PFSK-1 (cell line): ENCODE measurements around the gene NRSN2.

Source experiments
- POLR2AphosphoS5 ChIP-seq: IDR thresholded peaks from 2 replicates; pipeline ENCODE4 v1.6.1; 2012; ENCODE audit warnings: low read depth, mild to moderate bottlenecking, control low read depth, low read length, moderate library complexity
- SIN3A ChIP-seq: IDR thresholded peaks from 2 replicates; pipeline ENCODE4 v1.6.1; 2012; ENCODE audit warnings: mild to moderate bottlenecking, low read length, moderate library complexity, borderline replicate concordance; ENCODE audit not compliant: insufficient read depth
- TAF1 ChIP-seq: IDR thresholded peaks from 2 replicates; pipeline ENCODE4 v1.6.1; 2012; ENCODE audit warnings: low read length, control low read depth, borderline replicate concordance; ENCODE audit not compliant: insufficient read depth
- TF ChIP-seq, protein P1 (sequence below), 2 experiments: IDR thresholded peaks; 2 replicates each; pipeline versions ENCODE4 v1.6.1 to v1.8.0; 2011 to 2012; ENCODE audit warnings: low read depth in 2 of 2, low read length in 2 of 2, control low read depth in 1 of 2, inconsistent platforms in 1 of 2, mild to moderate bottlenecking in 1 of 2, moderate library complexity in 1 of 2; ENCODE audit not compliant: insufficient read depth in 1 of 2

DNA sequence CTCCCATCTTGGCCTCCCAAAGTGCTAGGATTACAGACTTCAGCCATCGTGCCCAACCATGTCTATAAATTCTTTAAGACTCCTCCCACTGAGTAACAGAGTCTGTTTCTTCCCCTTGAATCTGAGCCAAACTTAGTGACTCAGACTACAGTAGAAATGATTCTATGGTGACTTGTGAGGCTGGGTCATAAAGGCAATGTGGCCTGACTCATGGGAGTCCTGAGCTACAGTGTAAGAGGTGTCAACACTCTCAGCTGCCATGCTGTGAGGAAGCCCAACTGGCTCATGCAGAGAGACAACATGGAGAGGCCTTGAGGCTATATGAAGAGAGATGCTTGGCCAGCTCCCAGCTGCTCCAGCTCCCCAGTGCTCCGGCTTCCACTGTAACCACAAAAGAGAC lies 5.2 kb upstream of the NRSN2 start:
- TF ChIP-seq POLR2AphosphoS5 (no peak), SIN3A (no peak), TAF1 (no peak)
- TF ChIP-seq, protein P1, sequence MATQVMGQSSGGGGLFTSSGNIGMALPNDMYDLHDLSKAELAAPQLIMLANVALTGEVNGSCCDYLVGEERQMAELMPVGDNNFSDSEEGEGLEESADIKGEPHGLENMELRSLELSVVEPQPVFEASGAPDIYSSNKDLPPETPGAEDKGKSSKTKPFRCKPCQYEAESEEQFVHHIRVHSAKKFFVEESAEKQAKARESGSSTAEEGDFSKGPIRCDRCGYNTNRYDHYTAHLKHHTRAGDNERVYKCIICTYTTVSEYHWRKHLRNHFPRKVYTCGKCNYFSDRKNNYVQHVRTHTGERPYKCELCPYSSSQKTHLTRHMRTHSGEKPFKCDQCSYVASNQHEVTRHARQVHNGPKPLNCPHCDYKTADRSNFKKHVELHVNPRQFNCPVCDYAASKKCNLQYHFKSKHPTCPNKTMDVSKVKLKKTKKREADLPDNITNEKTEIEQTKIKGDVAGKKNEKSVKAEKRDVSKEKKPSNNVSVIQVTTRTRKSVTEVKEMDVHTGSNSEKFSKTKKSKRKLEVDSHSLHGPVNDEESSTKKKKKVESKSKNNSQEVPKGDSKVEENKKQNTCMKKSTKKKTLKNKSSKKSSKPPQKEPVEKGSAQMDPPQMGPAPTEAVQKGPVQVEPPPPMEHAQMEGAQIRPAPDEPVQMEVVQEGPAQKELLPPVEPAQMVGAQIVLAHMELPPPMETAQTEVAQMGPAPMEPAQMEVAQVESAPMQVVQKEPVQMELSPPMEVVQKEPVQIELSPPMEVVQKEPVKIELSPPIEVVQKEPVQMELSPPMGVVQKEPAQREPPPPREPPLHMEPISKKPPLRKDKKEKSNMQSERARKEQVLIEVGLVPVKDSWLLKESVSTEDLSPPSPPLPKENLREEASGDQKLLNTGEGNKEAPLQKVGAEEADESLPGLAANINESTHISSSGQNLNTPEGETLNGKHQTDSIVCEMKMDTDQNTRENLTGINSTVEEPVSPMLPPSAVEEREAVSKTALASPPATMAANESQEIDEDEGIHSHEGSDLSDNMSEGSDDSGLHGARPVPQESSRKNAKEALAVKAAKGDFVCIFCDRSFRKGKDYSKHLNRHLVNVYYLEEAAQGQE (IDR thresholded peaks at IDR 0.05; ENCODE audit: insufficient read depth in 1 of 2, low read depth in 2 of 2, low read length in 2 of 2), result no peak
